NCI-H345 (cell line): ENCODE data around the gene SCAMP2.
A peak's percentile ranks its signal among the peaks of the same experiment; 100 is the strongest.

Source experiments
- DNase-seq: peaks from one replicate; lab custom pipeline; 2025; lab: John Stamatoyannopoulos, UW

Gene SCAMP2

GRCh38 chr15:74857671-74858368 lies 15.3 kb downstream of the SCAMP2 start:
- no peak for DNase-seq

DNA sequence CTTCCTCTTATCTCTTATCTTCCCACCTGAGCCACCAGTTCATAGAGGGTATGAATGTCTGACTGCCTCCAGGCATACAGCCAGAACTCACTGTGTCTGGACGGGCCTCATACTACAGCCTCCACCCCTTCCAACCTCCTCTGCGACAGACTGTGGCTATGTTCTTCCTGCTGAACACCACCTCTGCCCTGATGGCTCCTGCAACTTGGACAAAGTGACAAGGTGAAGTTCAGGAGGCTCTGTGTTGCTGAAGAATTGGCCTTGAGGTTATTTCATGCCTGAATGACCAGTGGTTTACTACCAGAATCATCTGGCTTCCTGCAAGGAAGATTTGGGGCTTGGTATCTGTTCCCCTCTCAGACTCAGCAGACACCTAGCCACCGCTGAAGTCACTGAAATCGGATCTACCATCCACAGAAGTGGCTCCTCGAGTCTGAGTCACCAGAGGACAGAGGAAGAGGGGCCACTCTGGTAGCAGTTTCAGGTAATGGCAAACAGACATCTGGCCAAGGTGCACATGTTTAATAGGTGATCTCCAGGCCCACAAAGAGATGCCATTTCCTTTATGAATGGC lies 16.0 kb downstream of the SCAMP2 start:
- DNase-seq, result no peak

- DNase-seq, result no peak
Measured at GRCh38 chr15:74856537-74856936, 16.6 kb downstream of the SCAMP2 start.

GRCh38 chr15:74855857-74856256 lies 17.3 kb downstream of the SCAMP2 start:
- DNase-seq, result no peak

- DNase-seq, result no peak
Measured at GRCh38 chr15:74854453-74855022, 18.6 kb downstream of the SCAMP2 start.

- DNase-seq, result no peak
Measured at GRCh38 chr15:74851960-74852359, 21.2 kb downstream of the SCAMP2 start.

GRCh38 chr15:74850393-74850792 lies 22.8 kb downstream of the SCAMP2 start:
- DNase-seq, result no peak

GRCh38 chr15:74847432-74847831 lies 25.7 kb downstream of the SCAMP2 start:
- no peak for DNase-seq

DNA sequence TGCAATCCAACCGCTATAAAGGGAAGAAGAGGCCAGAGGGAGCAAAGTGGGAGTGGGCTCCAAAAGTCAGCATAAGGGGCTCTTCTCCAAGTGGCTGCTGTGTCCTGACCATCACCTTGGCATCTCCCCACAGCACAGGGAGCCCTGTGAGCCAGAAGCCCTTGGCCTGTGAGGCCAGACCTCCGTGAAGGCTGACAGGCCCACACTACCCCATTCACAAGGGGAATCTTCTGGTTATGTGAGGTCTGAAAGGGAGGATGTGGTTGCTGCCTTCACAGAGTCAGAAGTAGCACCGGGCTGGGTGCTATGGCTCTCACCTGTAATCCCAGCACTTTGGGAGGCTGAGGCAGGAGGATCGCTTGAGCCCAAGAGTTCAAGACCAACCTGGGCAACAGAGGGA lies 27.6 kb downstream of the SCAMP2 start:
- DNase-seq, result no peak

- no peak for DNase-seq
Measured at GRCh38 chr15:74845208-74845568, 28.0 kb downstream of the SCAMP2 start.

GRCh38 chr15:74844319-74845207 lies 28.6 kb downstream of the SCAMP2 start:
- DNase-seq, result no peak

DNA sequence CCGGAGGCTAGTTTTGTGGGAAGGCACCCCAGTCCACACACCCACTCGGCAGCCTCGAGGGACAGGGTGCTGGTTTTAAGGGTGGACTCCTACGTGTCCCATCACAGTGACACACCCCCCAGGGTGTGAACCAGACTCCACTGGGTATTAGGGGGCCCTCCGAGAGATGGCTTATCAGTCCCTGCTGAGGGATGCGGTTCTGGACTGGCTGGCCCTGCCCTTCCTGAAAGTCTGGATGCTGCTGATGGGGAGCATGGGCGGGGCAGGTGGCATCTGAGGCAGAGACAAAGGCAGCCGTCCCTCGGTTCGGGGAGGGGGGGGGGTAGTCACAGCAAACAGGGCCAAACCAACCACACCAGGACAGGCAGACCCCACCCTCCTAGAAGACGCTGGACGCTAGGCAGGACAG lies 29.3 kb downstream of the SCAMP2 start:
- DNase-seq, result no peak

DNA sequence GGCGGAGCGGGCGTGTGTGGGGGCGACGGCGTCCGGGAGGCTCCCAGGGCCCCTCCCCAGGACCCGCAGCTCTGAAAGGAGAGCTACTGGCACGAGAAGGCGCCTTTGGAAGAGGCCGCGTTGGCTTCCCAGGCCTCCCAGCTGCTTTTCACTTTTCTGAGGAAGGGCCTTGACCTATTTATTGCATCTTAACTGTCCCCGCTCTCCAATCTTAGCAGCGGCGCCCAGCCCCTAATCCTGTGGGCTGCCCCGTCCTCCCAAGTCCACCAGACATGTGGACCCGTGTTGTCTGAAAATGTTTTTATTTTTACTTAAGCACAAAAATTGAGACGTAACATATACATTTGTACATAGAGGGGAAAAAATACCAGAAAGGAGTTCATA lies 29.7 kb downstream of the SCAMP2 start:
- DNase-seq, result no peak

DNA sequence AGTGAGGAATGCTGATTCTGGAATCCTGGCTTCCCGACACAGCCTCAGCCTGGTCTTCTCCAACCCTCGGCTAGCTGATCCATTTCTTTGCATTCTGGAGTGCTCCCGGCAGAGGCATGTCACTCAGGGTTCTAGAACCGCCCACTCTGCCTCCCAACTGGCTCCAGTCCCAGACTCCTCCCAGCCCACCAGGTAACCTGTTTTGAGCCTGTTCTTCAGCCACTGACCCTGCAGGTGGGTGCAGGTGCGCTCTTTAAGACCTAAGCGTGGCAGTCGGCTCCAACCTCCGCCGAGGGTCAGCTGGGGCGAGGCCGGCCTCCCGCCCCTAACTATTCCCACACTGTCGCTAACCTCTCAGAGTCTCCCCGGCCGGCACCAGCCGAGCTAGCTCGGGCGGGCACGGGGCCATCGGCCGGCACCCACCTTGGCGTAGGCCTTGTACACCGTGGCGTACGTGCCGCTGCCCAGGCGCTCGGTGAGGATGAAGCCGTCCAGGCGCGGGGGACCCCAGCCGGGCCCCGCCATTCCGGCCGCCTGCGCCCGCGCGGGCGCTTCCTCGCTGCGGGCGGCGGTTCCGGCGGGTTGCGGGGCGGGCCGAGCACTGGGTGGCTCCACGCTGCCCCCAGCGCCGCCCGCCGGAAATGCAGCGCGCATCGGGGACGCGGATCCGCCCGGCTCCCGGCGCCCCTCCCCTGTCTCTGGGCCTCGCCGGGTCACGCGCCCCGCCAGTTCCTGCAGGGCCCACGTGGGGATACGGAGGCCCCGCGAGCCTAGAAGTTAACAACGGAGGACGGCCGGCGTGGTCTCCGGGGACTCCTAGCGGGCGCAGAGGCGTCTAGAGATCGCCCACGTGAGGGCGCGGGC lies 30.4 kb downstream of the SCAMP2 start, which contains the start of gene ULK3:
ULK3 (minus strand) TSS at position 576 of the 864 bp plus-strand sequence; CDS start at position 525, 51 bp downstream.
- DNase-seq, result peak; percentile 83

- no peak for DNase-seq
Measured at GRCh38 chr15:74841891-74842373, 31.2 kb downstream of the SCAMP2 start.

DNA sequence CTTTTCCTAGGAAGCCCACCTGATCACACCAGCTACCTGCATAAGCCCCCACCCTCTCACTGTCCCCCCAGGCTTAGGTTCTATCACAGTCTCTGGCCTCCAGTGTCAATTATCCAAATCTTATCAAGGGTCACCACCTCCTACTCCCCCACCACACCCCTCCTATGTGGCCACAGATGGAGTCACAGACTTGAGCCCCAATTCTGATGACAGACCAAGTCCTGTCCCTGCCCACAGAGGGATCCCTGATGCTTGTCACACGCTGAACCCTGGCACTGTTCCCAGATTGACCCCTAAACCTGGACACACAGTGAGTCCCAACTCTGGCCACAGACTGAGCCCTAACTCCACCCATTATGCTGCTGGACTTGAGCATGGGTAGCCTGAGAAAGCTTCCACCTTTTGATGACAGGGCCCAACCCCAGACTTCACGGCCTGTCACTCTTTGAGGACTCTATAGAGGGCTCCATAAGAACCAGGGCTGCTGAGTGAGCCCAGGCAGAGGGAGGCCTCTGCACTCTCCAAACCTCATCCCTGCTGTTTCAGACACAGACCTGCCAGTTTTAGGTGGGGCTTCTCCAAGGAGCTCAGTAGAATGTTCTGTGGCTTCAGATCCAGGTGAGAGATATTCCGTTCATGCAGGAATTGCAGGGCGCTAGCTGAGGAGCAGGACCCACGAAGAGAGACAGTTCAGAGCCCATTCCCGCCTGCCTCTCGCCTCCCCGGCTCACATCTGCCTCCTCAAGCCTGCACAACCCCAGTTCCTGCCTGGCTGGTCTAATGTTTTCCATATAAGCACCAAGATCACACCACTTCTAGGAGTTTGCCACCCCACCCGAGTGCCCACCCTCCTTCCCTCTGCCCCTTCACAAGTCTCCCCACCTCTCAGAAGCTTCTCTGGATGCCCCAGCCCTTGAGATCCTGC lies 32.1 kb downstream of the SCAMP2 start:
- DNase-seq, result no peak

GRCh38 chr15:74839526-74840395 lies 33.4 kb downstream of the SCAMP2 start:
- DNase-seq, result no peak

- DNase-seq, result no peak
Measured at GRCh38 chr15:74838746-74839525, 34.2 kb downstream of the SCAMP2 start.

DNA sequence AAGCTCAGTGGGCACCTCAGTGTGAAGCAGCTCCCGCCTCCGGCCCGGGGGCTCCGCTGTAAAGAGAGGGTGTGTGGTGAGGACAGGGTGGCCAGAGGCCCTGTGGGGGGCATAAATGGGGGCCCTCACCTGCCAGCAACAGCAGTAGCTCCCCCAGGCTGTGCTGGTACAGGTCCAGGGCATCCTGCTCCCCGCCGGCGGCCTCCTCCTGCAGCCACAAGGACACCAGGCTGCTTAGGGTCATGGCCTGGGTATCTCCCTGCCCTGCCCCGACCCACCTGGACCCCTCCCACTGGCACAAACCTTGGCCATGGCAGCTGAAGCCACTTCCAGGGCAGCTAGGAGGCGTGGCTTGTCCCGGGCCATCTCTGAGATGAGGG lies 35.0 kb downstream of the SCAMP2 start:
- no peak for DNase-seq
